H1 (cell line): Measurements from ENCODE around the gene NKD2. TPM values are rescaled to one million over a fixed set of nuclear protein-coding genes. Genes with fewer than 3 reads are reported as not detected.

Source experiments
- CTBP2 ChIP-seq: IDR thresholded peaks from 2 replicates; pipeline ENCODE4 v1.7.0; 2011; ENCODE audit warnings: borderline replicate concordance, mild to moderate bottlenecking, moderate library complexity, mixed read lengths, low read length; ENCODE audit not compliant: insufficient read depth, insufficient read length
- EZH2 ChIP-seq: fragments of 200-600 bp; sonication (generic); IDR thresholded peaks from 2 replicates; pipeline ENCODE4 v1.7.1; 2012; ENCODE audit warnings: low read depth, mild to moderate bottlenecking, moderate library complexity, low read length, inconsistent platforms; ENCODE audit not compliant: severe bottlenecking
- POLR2A ChIP-seq, 2 experiments: IDR thresholded peaks; 1 replicate in 1 of 2; 2 replicates in 1 of 2; pipeline ENCODE4 v1.6.1; 2011; ENCODE audit warnings: low read depth in 2 of 2, low read length in 2 of 2, mild to moderate bottlenecking in 2 of 2; ENCODE audit errors: control extremely low read depth in 1 of 2
- RAD21 ChIP-seq, 2 experiments: IDR thresholded peaks in 1 of 2; conservative IDR thresholded peaks in 1 of 2; 2 replicates each; pipeline ENCODE4 v1.6.1; 2011; ENCODE audit warnings: low read depth in 2 of 2, low read length in 2 of 2, improper control_type of control experiment in 1 of 2, inconsistent platforms in 1 of 2, mild to moderate bottlenecking in 1 of 2, moderate library complexity in 1 of 2
- SIN3A ChIP-seq, 2 experiments: IDR thresholded peaks in 1 of 2; conservative IDR thresholded peaks in 1 of 2; 2 replicates each; pipeline ENCODE4 v1.6.1; 2011 to 2012; ENCODE audit warnings: low read length in 2 of 2, improper control_type of control experiment in 1 of 2, low read depth in 1 of 2, mild to moderate bottlenecking in 1 of 2
- SIX5 ChIP-seq: IDR thresholded peaks from 2 replicates; pipeline ENCODE4 v1.6.1; 2011; ENCODE audit warnings: mild to moderate bottlenecking, low read depth, low read length
- SP1 ChIP-seq: IDR thresholded peaks from 2 replicates; pipeline ENCODE4 v1.6.1; 2011; ENCODE audit warnings: low read depth, low read length
- TAF1 ChIP-seq: IDR thresholded peaks from 2 replicates; pipeline ENCODE4 v1.6.1; 2011; ENCODE audit warnings: mild to moderate bottlenecking, low read depth, low read length
- YY1 ChIP-seq: IDR thresholded peaks from 2 replicates; pipeline ENCODE4 v1.6.1; 2011; ENCODE audit warnings: low read depth, mild to moderate bottlenecking, low read length
- polyA plus RNA-seq, 7 experiments: library from polyadenylated mRNA; depleted of rRNA in 3 of 7; stranded (reverse) in 5 of 7; unstranded in 2 of 7; fragments of >200 nt in 5 of 7; fragments of 200-250 nt in 2 of 7; gene quantifications; 1 replicate in 5 of 7; 2 replicates in 1 of 7; 4 replicates in 1 of 7; pipeline versions ENCODE4 v1.2.1 to v1.2.3, GENCODE V29; 2011 to 2013; ENCODE audit warnings: missing spikeins in 2 of 7, mixed read lengths in 2 of 7
- total RNA-seq: library from RNA; stranded (reverse); fragmentation: NEBNext Ultra II Directional; extraction: Animal tissue kit (Norgen Biotek cat#: 25700); gene quantifications from 2 replicates; pipeline ENCODE4 v1.2.1, GENCODE V29; 2021

NKD2 gene
- total and polyA plus RNA-seq, 2 of the 8 experiments (the other 6 are each of a cell fraction or from before 2014, with no cell fraction given), result 5.5 to 7.9 TPM

DNA sequence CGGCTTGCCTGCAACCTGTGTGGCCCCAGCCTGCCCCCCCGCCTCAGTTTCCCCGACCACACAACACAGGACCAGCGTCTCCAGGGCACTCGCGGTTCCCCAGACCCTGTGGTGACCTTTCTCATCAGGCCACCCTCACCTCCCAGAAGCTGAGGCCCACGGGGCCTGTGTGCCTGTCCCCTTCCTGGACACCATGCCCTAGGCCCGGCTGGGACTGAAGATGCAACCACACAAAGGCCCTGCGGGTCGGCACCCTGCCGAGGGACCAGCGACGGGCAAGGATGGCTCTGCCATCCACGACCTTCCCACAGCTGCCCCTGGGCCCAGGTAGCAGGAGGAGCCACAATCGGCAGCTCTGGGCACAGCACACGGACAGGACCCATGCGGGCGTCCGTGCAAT is 68.4 kb downstream of the NKD2 start (continued):
- TF ChIP-seq TAF1 (no peak), RAD21 (IDR thresholded peaks at IDR 0.05 in 1 of 2, conservative IDR thresholded peaks at IDR 0.05 in 1 of 2; ENCODE audit: low read depth in 2 of 2, low read length in 2 of 2) (no peak), EZH2 (no peak), YY1 (no peak), POLR2A (IDR thresholded peaks at IDR 0.05; ENCODE audit: control extremely low read depth in 1 of 2, low read depth in 2 of 2, low read length in 2 of 2) (no peak), SIN3A (conservative IDR thresholded peaks at IDR 0.05 in 1 of 2, IDR thresholded peaks at IDR 0.05 in 1 of 2; ENCODE audit: low read depth in 1 of 2, low read length in 2 of 2) (no peak), CTBP2 (no peak), SP1 (no peak), SIX5 (no peak)
